Subcutaneous adipose tissue (tissue), 4 donors: ENCODE measurements around the gene TSHR. TPM values are rescaled to one million over a fixed set of nuclear protein-coding genes. Genes with fewer than 3 reads are reported as not detected.

Experiments used
- CTCF ChIP-seq: fragments of 450-650 bp; IDR thresholded peaks from one replicate; pipeline ENCODE4 v1.5.1; 2016; ENCODE audit warnings: low read depth, mild to moderate bottlenecking, control low read depth, antibody characterized with exemption, moderate library complexity
- total RNA-seq, 4 donors: library from RNA; depleted of rRNA; stranded (reverse); fragments of >200 nt; gene quantifications; one replicate each; pipeline ENCODE4 v1.1.0, GENCODE V29; 2016

The TSHR gene
- total RNA-seq, 4 donors from 2014 or later = 0.34 to 1.7 TPM; not detected in 2

- no peak for TF ChIP-seq CTCF
Measured at GRCh38 chr14:81096656-81097055, 141.2 kb downstream of the TSHR start.

GRCh38 chr14:81102217-81102616 lies 146.8 kb downstream of the TSHR start:
- TF ChIP-seq CTCF = no peak

- no peak for TF ChIP-seq CTCF
Measured at GRCh38 chr14:81103443-81103842, 148.0 kb downstream of the TSHR start.

GRCh38 chr14:81105378-81105777 lies 150.0 kb downstream of the TSHR start:
- TF ChIP-seq CTCF = no peak

- no peak for TF ChIP-seq CTCF
Measured at GRCh38 chr14:81105961-81106360, 150.5 kb downstream of the TSHR start.

- no peak for TF ChIP-seq CTCF
Measured at GRCh38 chr14:81110186-81110585, 154.8 kb downstream of the TSHR start.

- TF ChIP-seq CTCF = no peak
Measured at GRCh38 chr14:81113176-81113575, 157.8 kb downstream of the TSHR start.

GRCh38 chr14:81120501-81120900 lies 165.1 kb downstream of the TSHR start:
- no peak for TF ChIP-seq CTCF
